GM18519 (cell line): ENCODE data around the gene GBP2.
"Not testable (repeated sequence)": the region's sequence is repeated elsewhere in the genome, so short reads cannot be mapped to it uniquely, and the experiment has no call there.

ENCODE experiments used
- ATAC-seq: cut with Tn5 transposase; IDR thresholded peaks from one replicate; pipeline ENCODE4 v1.9.1; 2021; ENCODE audit warnings: mild to moderate bottlenecking, moderate library complexity; ENCODE audit not compliant: unreplicated experiment, low FRiP score

GBP2 gene

DNA sequence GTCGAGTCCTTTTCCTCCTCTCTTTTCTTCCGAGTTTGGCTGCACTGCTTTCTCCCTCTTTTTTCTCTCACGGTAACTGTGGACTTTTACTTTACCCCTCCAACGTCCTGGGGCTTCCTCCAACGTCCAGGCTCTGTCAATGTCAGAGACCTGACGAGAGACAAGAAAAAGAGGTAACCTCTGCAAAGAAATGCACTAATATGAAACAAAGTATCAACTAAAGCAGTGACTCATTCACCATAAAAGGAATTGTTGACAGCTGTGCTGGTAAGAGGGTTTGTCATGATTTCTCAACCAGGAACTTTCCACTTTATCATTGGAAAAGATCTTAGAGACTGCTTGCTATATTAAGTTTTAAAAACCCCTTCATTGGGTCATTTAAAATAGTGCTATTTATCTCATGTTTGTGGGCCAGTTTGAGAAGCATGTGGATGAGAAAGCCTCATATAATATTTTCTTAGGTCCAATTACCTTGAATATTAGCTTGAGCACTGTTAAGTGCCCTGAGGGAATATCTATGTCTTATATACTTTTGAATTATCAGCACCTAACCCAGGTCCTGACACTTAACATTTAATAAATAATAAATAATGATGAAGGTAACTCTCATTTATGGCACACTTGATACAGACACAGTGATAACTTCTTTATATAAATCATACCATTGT lies at the start of gene GBP2:
Gene GBP2 (minus strand): TSS at position 202 of the 668 bp plus-strand sequence. CDS start 4,148 bp downstream, outside the sequence.
- ATAC-seq: peak; percentile 67

GRCh38 chr1:89174491-89174890 lies 48.6 kb upstream of the GBP2 start:
- no peak for ATAC-seq

DNA sequence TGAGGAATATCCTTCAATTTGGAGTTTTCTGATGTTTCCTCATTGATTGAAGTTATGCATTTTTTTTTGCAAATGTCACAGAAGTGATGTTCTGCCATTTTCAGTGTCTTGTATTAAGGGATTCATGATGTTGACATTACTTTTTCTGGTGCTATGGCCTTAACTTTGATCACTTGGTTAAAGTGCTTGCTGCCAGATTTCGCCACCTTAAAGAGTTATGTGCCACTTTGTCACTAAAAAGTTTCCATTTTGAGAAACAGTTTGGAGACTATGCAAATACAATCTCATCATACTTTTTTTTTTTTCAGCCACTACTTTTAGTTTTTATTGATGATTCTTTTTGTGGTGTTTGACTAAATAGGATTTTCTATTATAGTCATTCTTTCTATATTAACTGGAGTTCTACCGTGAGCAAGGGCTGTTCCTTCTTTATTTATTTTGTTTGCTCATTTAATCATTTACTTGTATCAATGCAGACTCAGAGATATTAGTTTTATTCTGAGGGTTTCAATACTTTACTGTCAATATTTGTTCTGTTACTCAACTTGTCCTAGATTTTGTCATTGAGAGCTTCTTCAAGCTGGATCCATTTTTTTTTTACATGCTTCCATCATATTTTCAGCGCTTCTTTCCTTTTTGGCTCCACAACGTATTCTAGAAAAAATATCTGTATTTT lies 46.7 kb upstream of the GBP2 start:
- no peak for ATAC-seq

DNA sequence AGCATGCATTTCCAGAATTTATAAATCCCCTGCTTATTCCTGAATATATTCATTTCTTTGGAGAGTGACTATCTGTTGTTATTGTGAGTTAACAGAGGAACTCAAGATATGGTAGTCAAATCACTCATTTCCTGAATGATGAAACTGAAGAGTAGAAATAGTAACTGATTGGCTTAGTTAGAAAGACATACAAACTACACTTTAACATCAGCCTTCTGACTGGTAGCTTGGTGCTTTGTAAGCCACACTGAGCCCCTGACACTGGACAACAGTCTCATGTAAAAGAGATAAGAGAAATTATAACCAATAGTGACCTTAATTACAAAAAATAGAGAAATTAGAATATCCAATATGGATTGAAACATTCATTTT lies 45.1 kb upstream of the GBP2 start:
- no peak for ATAC-seq

GRCh38 chr1:89170170-89171066 lies 44.5 kb upstream of the GBP2 start:
- ATAC-seq: no peak

DNA sequence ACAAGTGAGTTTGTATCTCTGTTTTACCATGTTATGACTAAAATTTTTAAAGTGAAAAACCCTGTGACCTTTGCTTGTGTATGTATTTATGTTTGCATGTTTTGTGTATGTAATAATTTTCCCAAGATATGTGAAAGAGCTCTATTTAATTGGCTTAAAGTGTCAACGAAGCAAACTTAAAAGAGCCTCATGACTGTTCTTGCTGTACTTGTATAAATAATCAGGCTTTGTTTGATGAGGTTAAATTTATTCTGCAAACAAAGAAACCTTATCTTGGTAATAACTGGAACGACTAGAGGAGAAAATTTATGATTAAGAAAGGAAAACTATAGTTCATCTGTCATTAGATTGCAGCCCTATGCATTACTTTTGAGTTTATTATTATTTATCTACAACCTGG lies 43.3 kb upstream of the GBP2 start:
- no peak for ATAC-seq

GRCh38 chr1:89167590-89168230 lies 41.8 kb upstream of the GBP2 start:
- ATAC-seq: no peak

DNA sequence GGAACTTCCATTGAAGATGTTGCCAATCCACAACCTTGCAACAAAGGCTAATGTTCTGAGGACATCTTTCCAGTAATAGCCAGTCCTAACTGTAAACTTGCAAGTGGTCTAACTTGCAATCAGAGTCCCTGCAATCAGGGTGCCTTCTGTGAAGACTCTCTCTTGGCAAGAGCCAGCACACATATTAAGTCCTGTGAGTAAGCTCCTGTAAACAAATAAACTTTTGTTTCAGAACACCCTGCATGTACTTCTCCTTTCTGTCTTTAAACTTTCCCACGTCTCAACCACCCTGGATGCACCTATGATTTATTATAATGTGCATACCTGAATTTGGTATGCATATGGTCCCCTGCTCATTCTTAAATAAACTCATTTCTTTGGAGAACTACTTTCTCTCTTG lies 40.8 kb upstream of the GBP2 start:
- ATAC-seq: no peak

DNA sequence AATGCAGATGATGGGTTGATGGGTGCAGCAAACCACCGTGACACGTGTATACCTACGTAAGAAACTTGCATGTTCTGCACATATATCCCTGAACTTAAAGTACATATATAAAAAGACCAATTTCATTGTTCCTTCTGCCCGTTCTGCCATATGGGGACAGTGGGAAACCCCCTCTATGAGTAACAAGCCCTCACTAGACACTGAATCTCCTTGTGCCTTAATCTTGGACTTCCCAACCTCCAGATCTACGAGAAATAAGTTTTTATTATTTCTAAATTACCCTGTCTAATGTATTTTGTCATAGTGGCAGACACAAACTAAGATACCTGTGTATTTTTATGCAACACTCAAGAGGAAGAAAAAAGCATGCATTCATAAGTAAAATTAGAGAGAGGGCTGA lies 39.9 kb upstream of the GBP2 start:
- ATAC-seq: no peak

- no peak for ATAC-seq
Measured at GRCh38 chr1:89151047-89151446, 25.1 kb upstream of the GBP2 start.

DNA sequence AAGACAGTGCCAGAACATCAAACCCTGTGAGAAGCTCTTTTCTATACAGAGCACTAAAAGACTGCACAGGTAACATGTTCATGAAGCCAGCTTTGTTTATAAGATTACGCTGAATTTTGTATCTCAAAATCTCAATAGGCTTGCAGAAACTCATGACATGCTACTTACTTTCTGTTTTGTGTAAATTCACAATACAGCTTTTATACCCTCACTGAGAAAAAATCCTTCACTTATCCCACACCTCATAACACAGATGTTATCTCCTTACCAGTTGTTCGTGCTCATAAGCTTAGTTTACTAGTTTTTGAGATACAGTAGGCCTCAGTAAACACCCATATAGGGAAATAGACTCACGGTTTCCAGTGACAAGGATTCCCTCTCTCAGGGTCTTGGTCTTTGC lies 24.1 kb upstream of the GBP2 start:
- no peak for ATAC-seq

- no peak for ATAC-seq
Measured at GRCh38 chr1:89149229-89149628, 23.3 kb upstream of the GBP2 start.

DNA sequence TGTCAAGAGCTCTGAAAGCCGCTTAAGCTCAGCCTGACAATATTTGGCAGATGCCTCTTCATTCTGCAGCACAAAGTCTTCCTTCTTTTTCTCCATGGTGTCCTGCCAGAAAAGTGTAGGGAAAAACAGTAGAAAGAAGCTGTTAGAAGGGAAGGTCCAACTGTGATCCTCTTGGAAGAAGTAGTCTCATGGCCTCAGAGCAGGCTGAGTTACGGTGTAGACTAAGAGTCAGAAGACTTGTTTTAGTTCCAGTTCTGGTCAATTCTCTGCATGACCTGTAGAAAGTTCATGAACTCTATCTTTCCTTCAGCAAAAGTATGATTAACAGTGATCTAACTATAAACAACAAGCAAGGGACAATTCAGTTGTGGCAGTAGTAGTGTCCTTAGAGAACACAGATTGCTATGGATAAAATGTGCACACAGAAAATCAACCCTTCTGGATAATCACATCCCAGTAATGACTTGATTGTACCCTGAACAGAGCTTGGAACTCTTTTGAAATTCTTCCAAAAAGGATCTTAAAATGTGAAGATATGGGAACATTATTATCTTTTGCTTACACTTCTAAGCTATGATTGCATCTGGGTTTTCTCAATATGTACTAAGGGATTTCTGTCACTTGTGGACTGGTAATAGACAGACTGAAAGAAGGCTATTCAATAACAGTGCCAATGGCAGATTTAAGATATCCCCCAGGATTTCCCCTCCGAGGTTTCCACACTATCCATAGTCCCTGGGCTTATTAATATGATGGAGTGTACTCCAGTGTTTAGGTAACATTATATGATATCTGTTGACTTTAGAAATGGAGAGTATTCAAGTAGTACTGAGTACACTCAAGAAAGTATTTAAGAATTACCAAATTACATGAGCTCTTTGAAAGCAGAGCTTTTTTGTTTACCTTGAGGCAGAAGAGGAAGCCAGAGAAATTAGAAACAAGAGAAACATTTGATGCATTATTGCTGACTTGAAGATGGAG lies 22.1 kb upstream of the GBP2 start:
- no peak for ATAC-seq

DNA sequence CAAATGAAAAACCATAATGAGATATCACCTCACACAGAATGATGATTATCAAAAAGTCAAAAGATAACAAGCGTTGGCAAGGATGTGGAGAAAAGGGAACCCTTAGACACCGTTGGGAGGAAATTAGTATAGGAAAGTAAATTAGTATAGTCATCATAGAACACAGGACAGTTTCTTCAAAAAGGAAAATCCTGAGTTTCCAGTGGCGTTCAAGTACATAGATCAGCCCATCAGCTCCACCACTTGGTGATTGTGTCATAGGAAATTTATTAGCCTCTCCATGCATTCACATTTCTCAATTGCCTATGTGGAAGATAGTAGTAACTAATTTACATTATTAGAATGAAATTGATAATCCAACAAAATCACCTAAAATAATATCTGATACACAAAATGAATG lies 20.8 kb upstream of the GBP2 start:
- ATAC-seq: no peak

- no peak for ATAC-seq
Measured at GRCh38 chr1:89143484-89143883, 17.6 kb upstream of the GBP2 start.

- ATAC-seq: no peak
Measured at GRCh38 chr1:89142160-89142559, 16.2 kb upstream of the GBP2 start.

DNA sequence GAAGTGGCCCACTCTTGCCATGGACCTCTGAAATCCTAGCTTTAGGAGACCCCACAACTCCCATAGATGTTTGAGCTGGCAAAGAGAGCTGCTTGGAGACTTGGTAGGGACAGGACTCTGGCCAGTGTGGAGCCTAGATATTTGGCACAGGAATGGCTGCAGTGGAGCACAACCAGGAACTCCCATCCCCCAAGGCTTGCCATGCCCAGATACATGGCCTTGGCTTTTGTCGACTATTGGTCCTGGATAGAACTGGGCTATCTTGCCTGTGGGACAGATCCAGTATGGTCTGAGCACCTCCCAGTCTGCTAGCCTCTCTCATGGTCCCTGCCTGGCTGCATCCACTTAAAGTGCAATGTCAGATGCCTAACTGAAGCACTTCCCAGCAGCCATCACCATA lies 7.8 kb upstream of the GBP2 start:
- ATAC-seq: no peak

GRCh38 chr1:89130716-89131115 lies 4.8 kb upstream of the GBP2 start:
- ATAC-seq: no peak

- ATAC-seq: no peak
Measured at GRCh38 chr1:89129911-89130310, 4.0 kb upstream of the GBP2 start.

GRCh38 chr1:89128003-89128458 lies 2.1 kb upstream of the GBP2 start:
- ATAC-seq: not testable (repeated sequence)
